Endodermal cell (in vitro differentiated cells): ENCODE measurements around the gene SLIT2. TPM values are rescaled to one million over a fixed set of nuclear protein-coding genes. Genes with fewer than 3 reads are reported as not detected.

Source experiments
- DNase-seq: peaks from one replicate; pipeline ENCODE4 v3.0.0-alpha.2; 2017
- H3K27ac ChIP-seq: 2 replicates; pipeline ENCODE4 v1.5.1; 2013; ENCODE audit warnings: mild to moderate bottlenecking, low read depth, low read length, moderate library complexity
- H3K27me3 ChIP-seq: 2 replicates; pipeline ENCODE4 v1.6.1; 2013; ENCODE audit warnings: mild to moderate bottlenecking, low read length, moderate library complexity; ENCODE audit not compliant: insufficient read depth, control insufficient read depth, poor library complexity, severe bottlenecking
- H3K36me3 ChIP-seq: 2 replicates; pipeline ENCODE4 v1.7.0; 2013; ENCODE audit warnings: mild to moderate bottlenecking, low read length, moderate library complexity; ENCODE audit not compliant: control insufficient read depth, insufficient read depth
- H3K4me1 ChIP-seq: one replicate; pipeline ENCODE4 v1.7.0; 2013; ENCODE audit warnings: low read length; ENCODE audit not compliant: control insufficient read depth, insufficient read depth
- H3K4me3 ChIP-seq: 2 replicates; pipeline ENCODE4 v1.5.1; 2013; ENCODE audit warnings: mild to moderate bottlenecking, low read length, moderate library complexity
- H3K9ac ChIP-seq: 2 replicates; pipeline ENCODE4 v1.6.1; 2013; ENCODE audit warnings: mild to moderate bottlenecking, low read length, moderate library complexity; ENCODE audit not compliant: poor library complexity, severe bottlenecking; ENCODE audit errors: extremely low read depth
- H3K9me3 ChIP-seq: 2 replicates; pipeline ENCODE4 v1.6.1; 2013; ENCODE audit warnings: mild to moderate bottlenecking, low read length, moderate library complexity; ENCODE audit not compliant: control insufficient read depth
- H3K27ac Mint-ChIP-seq: 2 replicates; pipeline ENCODE4 v1.8.0; 2020; ENCODE audit warnings: mixed read lengths
- H3K27me3 Mint-ChIP-seq: 2 replicates; pipeline ENCODE4 v1.8.0; 2021; ENCODE audit warnings: mild to moderate bottlenecking, mixed read lengths; ENCODE audit not compliant: insufficient read depth
- H3K36me3 Mint-ChIP-seq: 2 replicates; pipeline ENCODE4 v1.8.0; 2020; ENCODE audit warnings: low read depth, mixed read lengths
- H3K4me1 Mint-ChIP-seq: 2 replicates; pipeline ENCODE4 v1.8.0; 2020; ENCODE audit warnings: mixed read lengths
- H3K4me3 Mint-ChIP-seq: 2 replicates; pipeline ENCODE4 v1.8.0; 2020; ENCODE audit warnings: mild to moderate bottlenecking, moderate library complexity, mixed read lengths
- H3K9me3 Mint-ChIP-seq: 2 replicates; pipeline ENCODE4 v1.8.0; 2020; ENCODE audit warnings: mild to moderate bottlenecking, mixed read lengths
- CTCF ChIP-seq: fragments of 200-600 bp; sonication (generic); conservative IDR thresholded peaks from 2 replicates; pipeline ENCODE4 v1.5.0; 2021; ENCODE audit warnings: antibody characterized with exemption, mild to moderate bottlenecking
- WGBS, 2 experiments: methylation state at CpG; one replicate each; pipeline versions ENCODE4 v1.1.5 to v1.1.7; 2013; ENCODE audit warnings: missing lambda C conversion rate in 2 of 2, mixed read lengths in 1 of 2; ENCODE audit not compliant: insufficient coverage in 1 of 2, insufficient read length in 1 of 2; 5-methylcytosine and 5-hydroxymethylcytosine counted together
- total RNA-seq, 2 donors: library from RNA; stranded (reverse); fragmentation: NEBNext Ultra II Directional in 1 of 2; extraction: Animal tissue kit (Norgen Biotek cat#: 25700) in 1 of 2; gene quantifications; 2 replicates in 1 of 2; 3 replicates in 1 of 2; pipeline ENCODE4 v1.2.1, GENCODE V29; 2021

The SLIT2 gene
- total RNA-seq, 2 donors from 2014 or later, result 3.4 to 3.5 TPM

DNA sequence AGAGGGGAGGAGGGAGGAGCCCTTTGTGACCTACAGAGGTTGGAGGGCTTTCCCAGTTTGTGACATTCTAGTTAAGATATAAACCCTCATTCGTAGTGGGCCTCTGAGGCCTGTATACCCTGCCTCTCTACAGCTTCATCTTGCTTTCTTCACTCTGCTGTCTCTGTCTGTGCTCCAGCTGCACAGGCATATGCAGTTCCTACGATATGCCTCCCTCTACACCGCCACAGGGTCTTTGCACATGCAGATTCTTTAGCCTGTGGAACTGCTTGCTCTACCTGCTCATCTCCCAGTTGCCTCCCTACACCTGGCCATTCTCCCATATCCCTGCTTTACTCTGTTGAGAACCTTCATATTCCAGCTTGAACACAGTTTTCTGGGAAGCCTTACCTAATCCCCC is 38.1 kb downstream of the SLIT2 start:
- DNase-seq, result no peak
- Histone ChIP-seq H3K9ac (no peak overlapping the region), H3K4me1 (peaks cover 11% of the 10 kb centered on the region), H3K27ac (no peak overlapping the region), H3K27me3 (no peaks in the 10 kb centered on the region), H3K36me3 (no peaks in the 10 kb centered on the region), H3K9me3 (no peaks in the 10 kb centered on the region), H3K4me3 (no peak overlapping the region)
- Mint-ChIP-seq H3K36me3 (no peaks in the 10 kb centered on the region), H3K9me3 (no peaks in the 10 kb centered on the region), H3K4me1 (peaks cover 14% of the 10 kb centered on the region), H3K27me3 (peaks cover 9% of the 10 kb centered on the region), H3K4me3 (no peak overlapping the region), H3K27ac (no peak overlapping the region)
- no peak for TF ChIP-seq CTCF
- 90 to 100% methylated on average over 1 to 3 of the region's 3 CpGs for WGBS, 2 experiments

GRCh38 chr4:20292739-20293138 is 41.0 kb downstream of the SLIT2 start:
- TF ChIP-seq CTCF, result no peak

GRCh38 chr4:20297261-20297660 is 45.6 kb downstream of the SLIT2 start:
- no peak for TF ChIP-seq CTCF
- Mint-ChIP-seq H3K4me1 (no peaks in the 10 kb centered on the region), H3K27ac (no peak overlapping the region), H3K9me3 (no peaks in the 10 kb centered on the region), H3K36me3 (no peaks in the 10 kb centered on the region), H3K4me3 (no peak overlapping the region), H3K27me3 (no peaks in the 10 kb centered on the region)
- DNase-seq, result no peak
- Histone ChIP-seq H3K9ac (no peak overlapping the region), H3K36me3 (no peaks in the 10 kb centered on the region), H3K4me1 (no peaks in the 10 kb centered on the region), H3K27me3 (no peaks in the 10 kb centered on the region), H3K9me3 (no peaks in the 10 kb centered on the region), H3K27ac (no peak overlapping the region), H3K4me3 (no peak overlapping the region)
- whole genome bisulfite sequencing, 2 experiments, result 90% methylated on average over 2 of the region's 2 CpGs

More at GRCh38 chr4:20292739-20293138, 41.0 kb downstream of the SLIT2 start:
- 91 to 100% methylated on average over 1 to 3 of the region's 3 CpGs for WGBS, 2 experiments
- Histone ChIP-seq H3K27me3 (no peaks in the 10 kb centered on the region), H3K36me3 (no peaks in the 10 kb centered on the region), H3K9me3 (no peaks in the 10 kb centered on the region), H3K4me1 (no peaks in the 10 kb centered on the region), H3K4me3 (no peak overlapping the region), H3K9ac (no peak overlapping the region), H3K27ac (no peak overlapping the region)
- Mint-ChIP-seq H3K27ac (no peak overlapping the region), H3K36me3 (no peaks in the 10 kb centered on the region), H3K9me3 (no peaks in the 10 kb centered on the region), H3K4me3 (no peak overlapping the region), H3K27me3 (peaks cover 4% of the 10 kb centered on the region), H3K4me1 (no peaks in the 10 kb centered on the region)
- DNase-seq, result no peak
